ENCODE results near the gene FHL5.

FHL5 gene

GRCh38 chr6:96582021-96582420 lies 19.1 kb downstream of the FHL5 start:
- ChIA-PET CTCF (no interaction called here), POLR2A (no interaction called here)
- no peak for DNase-seq (ENCODE audit: extremely low spot score)
- no peak for TF ChIP-seq L3MBTL2 (conservative IDR thresholded peaks at IDR 0.05)
- no peak for TF ChIP-seq BHLHE40 (IDR thresholded peaks at IDR 0.05; ENCODE audit: borderline replicate concordance)
- TF ChIP-seq LEF1 (IDR thresholded peaks at IDR 0.05; ENCODE audit: borderline replicate concordance): no peak
- TF ChIP-seq TARDBP (IDR thresholded peaks at IDR 0.05): no peak
- TF ChIP-seq FOXK2 (IDR thresholded peaks at IDR 0.05): no peak
- TF ChIP-seq HDGF (IDR thresholded peaks at IDR 0.05; ENCODE audit: borderline replicate concordance): no peak
- no peak for TF ChIP-seq NFRKB (IDR thresholded peaks at IDR 0.05)
- TF ChIP-seq FOXA1 (IDR thresholded peaks at IDR 0.05): no peak

- DNase-seq (ENCODE audit: extremely low spot score): no peak
- ChIA-PET POLR2A (no interaction called here), CTCF (no interaction called here)
- no peak for TF ChIP-seq FOXA1 (IDR thresholded peaks at IDR 0.05)
- TF ChIP-seq ZNF384 (IDR thresholded peaks at IDR 0.05): no peak
- TF ChIP-seq NFRKB (IDR thresholded peaks at IDR 0.05): no peak
- no peak for TF ChIP-seq TARDBP (IDR thresholded peaks at IDR 0.05)
- no peak for TF ChIP-seq SUZ12 (IDR thresholded peaks at IDR 0.05)
- no peak for TF ChIP-seq FOXM1 (IDR thresholded peaks at IDR 0.05; ENCODE audit: borderline replicate concordance)
- TF ChIP-seq FOXK2 (IDR thresholded peaks at IDR 0.05): no peak
- TF ChIP-seq ARNT (IDR thresholded peaks at IDR 0.05): no peak
- no peak for TF ChIP-seq HDGF (IDR thresholded peaks at IDR 0.05; ENCODE audit: borderline replicate concordance)
- no peak for TF ChIP-seq PKNOX1 (IDR thresholded peaks at IDR 0.05)
- no peak for TF ChIP-seq SP1 (IDR thresholded peaks at IDR 0.05)
- TF ChIP-seq CTBP1 (IDR thresholded peaks at IDR 0.05; ENCODE audit: borderline replicate concordance): no peak
- no peak for TF ChIP-seq ELF4 (IDR thresholded peaks at IDR 0.05)
- TF ChIP-seq L3MBTL2 (conservative IDR thresholded peaks at IDR 0.05): no peak
- no peak for TF ChIP-seq LEF1 (IDR thresholded peaks at IDR 0.05; ENCODE audit: borderline replicate concordance)
- TF ChIP-seq BHLHE40 (IDR thresholded peaks at IDR 0.05; ENCODE audit: borderline replicate concordance): no peak
These were observed 19.5 kb downstream of the FHL5 start for GRCh38 chr6:96582436-96582835.

GRCh38 chr6:96604420-96604819 lies 41.5 kb downstream of the FHL5 start:
- no peak for TF ChIP-seq SUZ12 (IDR thresholded peaks at IDR 0.05)
- no peak for TF ChIP-seq ZNF384 (IDR thresholded peaks at IDR 0.05)
- TF ChIP-seq HDGF (IDR thresholded peaks at IDR 0.05; ENCODE audit: borderline replicate concordance): no peak
- no peak for TF ChIP-seq LEF1 (IDR thresholded peaks at IDR 0.05; ENCODE audit: borderline replicate concordance)
- no peak for TF ChIP-seq PKNOX1 (IDR thresholded peaks at IDR 0.05)
- TF ChIP-seq SP1 (IDR thresholded peaks at IDR 0.05): no peak
- TF ChIP-seq BHLHE40 (IDR thresholded peaks at IDR 0.05; ENCODE audit: borderline replicate concordance): no peak
- no peak for TF ChIP-seq FOXM1 (IDR thresholded peaks at IDR 0.05; ENCODE audit: borderline replicate concordance)
- no peak for TF ChIP-seq CTBP1 (IDR thresholded peaks at IDR 0.05; ENCODE audit: borderline replicate concordance)
- no peak for TF ChIP-seq TARDBP (IDR thresholded peaks at IDR 0.05)
- TF ChIP-seq FOXK2 (IDR thresholded peaks at IDR 0.05): no peak
- no peak for TF ChIP-seq L3MBTL2 (conservative IDR thresholded peaks at IDR 0.05)
- TF ChIP-seq NFRKB (IDR thresholded peaks at IDR 0.05): no peak
- no peak for DNase-seq (ENCODE audit: extremely low spot score)
- CTCF ChIA-PET: no interaction called here
- POLR2A ChIA-PET: no interaction called here

GRCh38 chr6:96608074-96608473 lies 45.1 kb downstream of the FHL5 start:
- CTCF ChIA-PET: no interaction called here
- POLR2A ChIA-PET: no interaction called here
- TF ChIP-seq ELF4 (IDR thresholded peaks at IDR 0.05) (no peak), SP1 (IDR thresholded peaks at IDR 0.05) (no peak), ZNF384 (IDR thresholded peaks at IDR 0.05) (no peak), HDGF (IDR thresholded peaks at IDR 0.05; ENCODE audit: borderline replicate concordance) (no peak), TARDBP (IDR thresholded peaks at IDR 0.05) (no peak), FOXA1 (IDR thresholded peaks at IDR 0.05) (no peak), BHLHE40 (IDR thresholded peaks at IDR 0.05; ENCODE audit: borderline replicate concordance) (no peak), CTBP1 (IDR thresholded peaks at IDR 0.05; ENCODE audit: borderline replicate concordance) (no peak), L3MBTL2 (conservative IDR thresholded peaks at IDR 0.05) (no peak), FOXK2 (IDR thresholded peaks at IDR 0.05) (no peak), PKNOX1 (IDR thresholded peaks at IDR 0.05) (no peak), FOXM1 (IDR thresholded peaks at IDR 0.05; ENCODE audit: borderline replicate concordance) (no peak), NFRKB (IDR thresholded peaks at IDR 0.05) (no peak), SUZ12 (IDR thresholded peaks at IDR 0.05) (no peak), LEF1 (IDR thresholded peaks at IDR 0.05; ENCODE audit: borderline replicate concordance) (no peak), ARNT (IDR thresholded peaks at IDR 0.05) (no peak)
- DNase-seq (ENCODE audit: extremely low spot score): no peak

GRCh38 chr6:96610019-96610418 lies 47.1 kb downstream of the FHL5 start:
- ChIA-PET CTCF (no interaction called here), POLR2A (no interaction called here)
- no peak for DNase-seq (ENCODE audit: extremely low spot score)
- TF ChIP-seq BHLHE40 (IDR thresholded peaks at IDR 0.05; ENCODE audit: borderline replicate concordance): no peak
- TF ChIP-seq ARNT (IDR thresholded peaks at IDR 0.05): no peak
- TF ChIP-seq PKNOX1 (IDR thresholded peaks at IDR 0.05): no peak
- no peak for TF ChIP-seq FOXA1 (IDR thresholded peaks at IDR 0.05)
- TF ChIP-seq LEF1 (IDR thresholded peaks at IDR 0.05; ENCODE audit: borderline replicate concordance): no peak
- no peak for TF ChIP-seq FOXM1 (IDR thresholded peaks at IDR 0.05; ENCODE audit: borderline replicate concordance)
- no peak for TF ChIP-seq SUZ12 (IDR thresholded peaks at IDR 0.05)
- no peak for TF ChIP-seq CTBP1 (IDR thresholded peaks at IDR 0.05; ENCODE audit: borderline replicate concordance)
- TF ChIP-seq NFRKB (IDR thresholded peaks at IDR 0.05): no peak
- TF ChIP-seq L3MBTL2 (conservative IDR thresholded peaks at IDR 0.05): no peak
- TF ChIP-seq FOXK2 (IDR thresholded peaks at IDR 0.05): no peak
- TF ChIP-seq ELF4 (IDR thresholded peaks at IDR 0.05): no peak
- TF ChIP-seq ZNF384 (IDR thresholded peaks at IDR 0.05): no peak
- no peak for TF ChIP-seq TARDBP (IDR thresholded peaks at IDR 0.05)
- TF ChIP-seq SP1 (IDR thresholded peaks at IDR 0.05): no peak
- TF ChIP-seq HDGF (IDR thresholded peaks at IDR 0.05; ENCODE audit: borderline replicate concordance): no peak
